Right lobe of liver (tissue), 4 donors: ENCODE measurements around the gene LPAR3.

Source experiments
- CTCF ChIP-seq, 4 donors: fragments of 200-600 bp in 3 of 4; fragments of 450-650 bp in 1 of 4; IDR thresholded peaks; one replicate each; pipeline versions ENCODE4 v1.5.1 to v1.8.0; 2016 to 2022; ENCODE audit warnings: antibody characterized with exemption in 4 of 4, mild to moderate bottlenecking in 2 of 4
- POLR2A ChIP-seq: fragments of 450-650 bp; IDR thresholded peaks from one replicate; pipeline ENCODE4 v1.6.1; 2017; ENCODE audit warnings: antibody characterized with exemption, mild to moderate bottlenecking
- donor health status: DM: no; HTN: no; CAD: no.
- donor health status: DM: no; HTN: no; CAD: no.
- donor health status: DM: no; HTN: yes; CAD: no.

GRCh38 chr1:84928979-84929378 lies 36.0 kb upstream of the LPAR3 start:
- TF ChIP-seq CTCF (IDR thresholded peaks at IDR 0.05) = no peak
- no peak for TF ChIP-seq POLR2A
